ENCODE measurements around the gene NAPSA. TPM values are rescaled to one million over a fixed set of nuclear protein-coding genes. Genes with fewer than 3 reads are reported as not detected.
"Not testable (repeated sequence)": the region's sequence is repeated elsewhere in the genome, so short reads cannot be mapped to it uniquely, and the experiment has no call there.

Gene NAPSA
- total RNA-seq, 1 experiment from 2014 or later, result 0.11 TPM

- not testable (repeated sequence) for H3K4me1 ChIP-seq (ENCODE audit: low read length); H3K4me2 ChIP-seq (ENCODE audit: low read depth, low read length, poor library complexity, severe bottlenecking); H3K4me3 ChIP-seq (ENCODE audit: low read length); H3K9ac ChIP-seq (ENCODE audit: low read length); H3K27me3 ChIP-seq (ENCODE audit: low read length); H3K27ac ChIP-seq (ENCODE audit: low read length); H3K9me3 ChIP-seq (ENCODE audit: low read length); DNase-seq; H2AFZ ChIP-seq (ENCODE audit: low read length); H3K9me2 ChIP-seq (replicated peaks; ENCODE audit: insufficient read depth, low read length)
- peaks cover 83% of the 10 kb centered on the region for H3K79me2 ChIP-seq (ENCODE audit: low read length)
- peaks cover 11% of the 10 kb centered on the region for H4K20me1 ChIP-seq (ENCODE audit: insufficient read depth, low read depth, low read length)
- peaks cover 44% of the 10 kb centered on the region for H3K36me3 ChIP-seq (ENCODE audit: insufficient read depth, low read length)
These were observed 24.9 kb upstream of the NAPSA start for GRCh38 chr19:50390295-50390694.

GRCh38 chr19:50387868-50388245, 22.4 kb upstream of the NAPSA start:
- H2AFZ ChIP-seq (ENCODE audit: low read length), result no peak overlapping the region

GRCh38 chr19:50387176-50387867, 21.9 kb upstream of the NAPSA start:
- H4K20me1 ChIP-seq (ENCODE audit: insufficient read depth, low read depth, low read length), result peaks cover 16% of the 10 kb centered on the region
- no peak overlapping the region for H3K4me2 ChIP-seq (ENCODE audit: low read depth, low read length, poor library complexity, severe bottlenecking)
- peaks cover 34% of the 10 kb centered on the region for H3K36me3 ChIP-seq (ENCODE audit: insufficient read depth, low read length)
- peaks cover 20% of the 10 kb centered on the region for H3K4me1 ChIP-seq (ENCODE audit: low read length)
- H3K27ac ChIP-seq (ENCODE audit: low read length), result no peak overlapping the region
- no peak overlapping the region for H2AFZ ChIP-seq (ENCODE audit: low read length)
- no peaks in the 10 kb centered on the region for H3K27me3 ChIP-seq (ENCODE audit: low read length)
- peaks cover 66% of the 10 kb centered on the region for H3K79me2 ChIP-seq (ENCODE audit: low read length)
- no peaks in the 10 kb centered on the region for H3K9me3 ChIP-seq (ENCODE audit: low read length)
- H3K9ac ChIP-seq (ENCODE audit: low read length), result no peak overlapping the region
- no peak overlapping the region for H3K4me3 ChIP-seq (ENCODE audit: low read length)
- no peaks in the 10 kb centered on the region for H3K9me2 ChIP-seq (replicated peaks; ENCODE audit: insufficient read depth, low read length)
- no peak for DNase-seq

More at GRCh38 chr19:50387868-50388245, 22.4 kb upstream of the NAPSA start:
- Histone ChIP-seq H4K20me1 (ENCODE audit: insufficient read depth, low read depth, low read length) (peaks cover 16% of the 10 kb centered on the region), H3K79me2 (ENCODE audit: low read length) (peaks cover 72% of the 10 kb centered on the region), H3K27ac (ENCODE audit: low read length) (no peak overlapping the region), H3K4me3 (ENCODE audit: low read length) (no peak overlapping the region), H3K9ac (ENCODE audit: low read length) (no peak overlapping the region), H3K36me3 (ENCODE audit: insufficient read depth, low read length) (peaks cover 35% of the 10 kb centered on the region), H3K4me1 (ENCODE audit: low read length) (peaks cover 20% of the 10 kb centered on the region), H3K4me2 (ENCODE audit: low read depth, low read length, poor library complexity, severe bottlenecking) (no peak overlapping the region), H3K9me2 (replicated peaks; ENCODE audit: insufficient read depth, low read length) (no peaks in the 10 kb centered on the region), H3K9me3 (ENCODE audit: low read length) (no peaks in the 10 kb centered on the region), H3K27me3 (ENCODE audit: low read length) (no peaks in the 10 kb centered on the region)
- DNase-seq, result no peak

GRCh38 chr19:50384685-50385535, 19.5 kb upstream of the NAPSA start:
- H3K4me3 ChIP-seq (ENCODE audit: low read length), result peak overlapping the region; percentile 74
- peak overlapping the region; percentile 69 for H3K27ac ChIP-seq (ENCODE audit: low read length)
- peaks cover 20% of the 10 kb centered on the region for H3K4me1 ChIP-seq (ENCODE audit: low read length)
- peaks cover 30% of the 10 kb centered on the region for H3K36me3 ChIP-seq (ENCODE audit: insufficient read depth, low read length)
- peak overlapping the region; percentile 80 for H3K9ac ChIP-seq (ENCODE audit: low read length)
- peak overlapping the region; percentile 86 for H3K4me2 ChIP-seq (ENCODE audit: low read depth, low read length, poor library complexity, severe bottlenecking)
- no peaks in the 10 kb centered on the region for H3K27me3 ChIP-seq (ENCODE audit: low read length)
- H4K20me1 ChIP-seq (ENCODE audit: insufficient read depth, low read depth, low read length), result peaks cover 16% of the 10 kb centered on the region
- H3K9me2 ChIP-seq (replicated peaks; ENCODE audit: insufficient read depth, low read length), result no peaks in the 10 kb centered on the region
- peaks cover 54% of the 10 kb centered on the region for H3K79me2 ChIP-seq (ENCODE audit: low read length)
- DNase-seq, result peak; percentile 71
- no peaks in the 10 kb centered on the region for H3K9me3 ChIP-seq (ENCODE audit: low read length)
- H2AFZ ChIP-seq (ENCODE audit: low read length), result no peak overlapping the region; the same call in 1 of the 2 replicates

- H3K4me3 ChIP-seq (ENCODE audit: low read length), result peak within 1 kb of the TSS; percentile 74
- no peaks in the 10 kb centered on the region for H3K27me3 ChIP-seq (ENCODE audit: low read length)
These were observed 18.6 kb upstream of the NAPSA start, which contains the start of gene POLD1 for GRCh38 chr19:50383852-50384684. POLD1 (plus strand) TSS chr19:50384347; CDS start chr19:50398852, 14,505 bp downstream.

GRCh38 chr19:50383001-50383851, 17.8 kb upstream of the NAPSA start:
- Histone ChIP-seq H3K4me3 (ENCODE audit: low read length) (peak overlapping the region; percentile 74), H3K36me3 (ENCODE audit: insufficient read depth, low read length) (peaks cover 33% of the 10 kb centered on the region), H3K9me2 (replicated peaks; ENCODE audit: insufficient read depth, low read length) (no peaks in the 10 kb centered on the region), H3K79me2 (ENCODE audit: low read length) (peaks cover 40% of the 10 kb centered on the region), H3K27me3 (ENCODE audit: low read length) (no peaks in the 10 kb centered on the region), H2AFZ (ENCODE audit: low read length) (no peak overlapping the region), H3K27ac (ENCODE audit: low read length) (peak overlapping the region; percentile 64), H3K4me2 (ENCODE audit: low read depth, low read length, poor library complexity, severe bottlenecking) (peak overlapping the region; percentile 86), H3K9me3 (ENCODE audit: low read length) (no peaks in the 10 kb centered on the region), H3K4me1 (ENCODE audit: low read length) (peaks cover 20% of the 10 kb centered on the region), H3K9ac (ENCODE audit: low read length) (peak overlapping the region; percentile 63), H4K20me1 (ENCODE audit: insufficient read depth, low read depth, low read length) (peaks cover 27% of the 10 kb centered on the region)
- DNase-seq, result no peak

More at GRCh38 chr19:50383852-50384684, 18.6 kb upstream of the NAPSA start, which contains the start of gene POLD1:
- H3K4me2 ChIP-seq (ENCODE audit: low read depth, low read length, poor library complexity, severe bottlenecking), result peak within 1 kb of the TSS; percentile 86
- H3K9me3 ChIP-seq (ENCODE audit: low read length), result no peaks in the 10 kb centered on the region
- H3K79me2 ChIP-seq (ENCODE audit: low read length), result peaks cover 46% of the 10 kb centered on the region
- peak within 1 kb of the TSS; percentile 69 for H3K27ac ChIP-seq (ENCODE audit: low read length)
- H4K20me1 ChIP-seq (ENCODE audit: insufficient read depth, low read depth, low read length), result peaks cover 21% of the 10 kb centered on the region
- peaks cover 29% of the 10 kb centered on the region for H3K36me3 ChIP-seq (ENCODE audit: insufficient read depth, low read length)
- no peaks in the 10 kb centered on the region for H3K9me2 ChIP-seq (replicated peaks; ENCODE audit: insufficient read depth, low read length)
- peak within 1 kb of the TSS; percentile 80 for H3K9ac ChIP-seq (ENCODE audit: low read length)
- DNase-seq, result peak; percentile 100
- H2AFZ ChIP-seq (ENCODE audit: low read length), result no peak within 1 kb of the TSS; the same call in 1 of the 2 replicates
- H3K4me1 ChIP-seq (ENCODE audit: low read length), result peaks cover 20% of the 10 kb centered on the region

- Histone ChIP-seq H3K79me2 (ENCODE audit: low read length) (peaks cover 39% of the 10 kb centered on the region), H3K27me3 (ENCODE audit: low read length) (no peaks in the 10 kb centered on the region), H3K9ac (ENCODE audit: low read length) (no peak overlapping the region), H3K9me2 (replicated peaks; ENCODE audit: insufficient read depth, low read length) (no peaks in the 10 kb centered on the region), H3K4me1 (ENCODE audit: low read length) (peaks cover 26% of the 10 kb centered on the region), H3K4me3 (ENCODE audit: low read length) (no peak overlapping the region), H3K36me3 (ENCODE audit: insufficient read depth, low read length) (peaks cover 31% of the 10 kb centered on the region), H3K4me2 (ENCODE audit: low read depth, low read length, poor library complexity, severe bottlenecking) (no peak overlapping the region), H3K9me3 (ENCODE audit: low read length) (no peaks in the 10 kb centered on the region), H3K27ac (ENCODE audit: low read length) (no peak overlapping the region), H4K20me1 (ENCODE audit: insufficient read depth, low read depth, low read length) (peaks cover 34% of the 10 kb centered on the region), H2AFZ (ENCODE audit: low read length) (no peak overlapping the region)
- DNase-seq, result no peak
These were observed 16.7 kb upstream of the NAPSA start for GRCh38 chr19:50381881-50382729.

Data from Karpas-422 (cell line).